SK-N-SH treated with all-trans-retinoic acid at 6 μM for 48 hours (cell line): Measurements from ENCODE around the gene GPR137.

Source experiments
- ARNTL ChIP-seq: fragments of 450-650 bp; formaldehyde crosslinking; IDR thresholded peaks from 2 replicates; pipeline ENCODE4 v1.5.0; 2020; ENCODE audit warnings: low read depth, mild to moderate bottlenecking, moderate library complexity, borderline replicate concordance
- BACH2 ChIP-seq: fragments of 250-450 bp; sonication (Bioruptor Pico); IDR thresholded peaks from 2 replicates; pipeline ENCODE4 v1.9.0; 2021; ENCODE audit warnings: mild to moderate bottlenecking, borderline replicate concordance
- PPARA ChIP-seq: fragments of 250-450 bp; sonication (Bioruptor Pico); IDR thresholded peaks from 2 replicates; pipeline ENCODE4 v1.5.0; 2020; ENCODE audit warnings: mild to moderate bottlenecking, borderline replicate concordance
- RARB ChIP-seq: fragments of 250-450 bp; sonication (Bioruptor Pico); IDR thresholded peaks from 2 replicates; pipeline ENCODE4 v1.8.0; 2021; ENCODE audit warnings: mild to moderate bottlenecking, moderate library complexity
- SNAI2 ChIP-seq: fragments of 250-450 bp; sonication (Bioruptor Pico); IDR thresholded peaks from 2 replicates; pipeline ENCODE4 v1.5.0; 2020; ENCODE audit warnings: mild to moderate bottlenecking, moderate library complexity
- ZFP3 ChIP-seq: fragments of 250-450 bp; sonication (Bioruptor Pico); IDR thresholded peaks from 2 replicates; pipeline ENCODE4 v1.5.0; 2020; ENCODE audit warnings: mild to moderate bottlenecking, moderate library complexity
- ZFP30 ChIP-seq: fragments of 450-650 bp; formaldehyde crosslinking; IDR thresholded peaks from 2 replicates; pipeline ENCODE4 v1.5.0; 2022; ENCODE audit warnings: mild to moderate bottlenecking, moderate library complexity
- ZNF565 ChIP-seq: fragments of 450-650 bp; formaldehyde crosslinking; conservative IDR thresholded peaks from 2 replicates; pipeline ENCODE4 v1.5.0; 2020; ENCODE audit warnings: low read depth, mild to moderate bottlenecking, moderate library complexity
- ZNF70 ChIP-seq: fragments of 450-650 bp; formaldehyde crosslinking; IDR thresholded peaks from 2 replicates; pipeline ENCODE4 v1.5.0; 2020; ENCODE audit warnings: mild to moderate bottlenecking, moderate library complexity
- TF ChIP-seq, protein P1 (sequence below): fragments of 250-450 bp; sonication (Bioruptor Pico); IDR thresholded peaks from 2 replicates; pipeline ENCODE4 v1.8.0; 2020; ENCODE audit warnings: mild to moderate bottlenecking, moderate library complexity, borderline replicate concordance
- TF ChIP-seq, protein P2 (sequence below): fragments of 250-450 bp; sonication (Bioruptor Pico); IDR thresholded peaks from 2 replicates; pipeline ENCODE4 v1.5.1; 2021; ENCODE audit warnings: mild to moderate bottlenecking, moderate library complexity

DNA sequence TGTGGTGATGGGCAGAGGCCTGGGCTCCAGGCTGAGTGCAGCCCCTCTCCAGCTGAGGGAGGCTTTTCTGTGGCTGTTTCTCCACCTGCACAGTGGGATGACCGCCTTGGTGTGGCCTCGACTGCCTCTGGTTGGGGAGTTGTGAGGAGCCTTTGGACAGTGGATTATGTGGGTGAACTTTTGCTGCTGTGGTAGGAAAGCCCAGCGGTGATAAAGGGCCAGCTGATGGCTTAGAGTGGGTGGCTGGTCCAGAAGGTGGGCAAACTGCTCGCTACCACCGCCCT is 18.3 kb downstream of the GPR137 start:
- TF ChIP-seq ZFP30 (CRISPR knock-in tag) (no peak), ARNTL (no peak), RARB (CRISPR knock-in tag) (no peak), ZNF565 (CRISPR knock-in tag) (no peak), ZNF70 (CRISPR knock-in tag) (no peak), BACH2 (CRISPR knock-in tag) (no peak), SNAI2 (CRISPR knock-in tag) (no peak), PPARA (no peak), ZFP3 (CRISPR knock-in tag) (no peak)
- TF ChIP-seq, protein P1, sequence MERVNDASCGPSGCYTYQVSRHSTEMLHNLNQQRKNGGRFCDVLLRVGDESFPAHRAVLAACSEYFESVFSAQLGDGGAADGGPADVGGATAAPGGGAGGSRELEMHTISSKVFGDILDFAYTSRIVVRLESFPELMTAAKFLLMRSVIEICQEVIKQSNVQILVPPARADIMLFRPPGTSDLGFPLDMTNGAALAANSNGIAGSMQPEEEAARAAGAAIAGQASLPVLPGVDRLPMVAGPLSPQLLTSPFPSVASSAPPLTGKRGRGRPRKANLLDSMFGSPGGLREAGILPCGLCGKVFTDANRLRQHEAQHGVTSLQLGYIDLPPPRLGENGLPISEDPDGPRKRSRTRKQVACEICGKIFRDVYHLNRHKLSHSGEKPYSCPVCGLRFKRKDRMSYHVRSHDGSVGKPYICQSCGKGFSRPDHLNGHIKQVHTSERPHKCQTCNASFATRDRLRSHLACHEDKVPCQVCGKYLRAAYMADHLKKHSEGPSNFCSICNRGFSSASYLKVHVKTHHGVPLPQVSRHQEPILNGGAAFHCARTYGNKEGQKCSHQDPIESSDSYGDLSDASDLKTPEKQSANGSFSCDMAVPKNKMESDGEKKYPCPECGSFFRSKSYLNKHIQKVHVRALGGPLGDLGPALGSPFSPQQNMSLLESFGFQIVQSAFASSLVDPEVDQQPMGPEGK (CRISPR knock-in tag): no peak
- TF ChIP-seq, protein P2, sequence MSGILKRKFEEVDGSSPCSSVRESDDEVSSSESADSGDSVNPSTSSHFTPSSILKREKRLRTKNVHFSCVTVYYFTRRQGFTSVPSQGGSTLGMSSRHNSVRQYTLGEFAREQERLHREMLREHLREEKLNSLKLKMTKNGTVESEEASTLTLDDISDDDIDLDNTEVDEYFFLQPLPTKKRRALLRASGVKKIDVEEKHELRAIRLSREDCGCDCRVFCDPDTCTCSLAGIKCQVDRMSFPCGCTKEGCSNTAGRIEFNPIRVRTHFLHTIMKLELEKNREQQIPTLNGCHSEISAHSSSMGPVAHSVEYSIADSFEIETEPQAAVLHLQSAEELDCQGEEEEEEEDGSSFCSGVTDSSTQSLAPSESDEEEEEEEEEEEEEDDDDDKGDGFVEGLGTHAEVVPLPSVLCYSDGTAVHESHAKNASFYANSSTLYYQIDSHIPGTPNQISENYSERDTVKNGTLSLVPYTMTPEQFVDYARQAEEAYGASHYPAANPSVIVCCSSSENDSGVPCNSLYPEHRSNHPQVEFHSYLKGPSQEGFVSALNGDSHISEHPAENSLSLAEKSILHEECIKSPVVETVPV: no peak
